K562 (cell line): Measurements from ENCODE around the gene SIT1. TPM values are rescaled to one million over a fixed set of nuclear protein-coding genes. Genes with fewer than 3 reads are reported as not detected.

Experiments used
- ATF7 ChIP-seq: fragments of 450-650 bp; IDR thresholded peaks from 2 replicates; pipeline ENCODE4 v1.7.1; 2014; ENCODE audit warnings: mild to moderate bottlenecking, moderate library complexity
- BRD4 ChIP-seq: fragments of 200-600 bp; sonication (generic); IDR thresholded peaks from 2 replicates; pipeline ENCODE4 v1.6.1; 2017; ENCODE audit warnings: inconsistent platforms
- CBFA2T2 ChIP-seq: fragments of 450-650 bp; conservative IDR thresholded peaks from 2 replicates; pipeline ENCODE4 v1.6.1; 2017; ENCODE audit warnings: mild to moderate bottlenecking
- CBFB ChIP-seq: sonication (generic); formaldehyde crosslinking; IDR thresholded peaks from 2 replicates; pipeline ENCODE4 v1.4.0; 2020; ENCODE audit warnings: mild to moderate bottlenecking, missing genetic modification reagents
- CBX2 ChIP-seq: fragments of 200-600 bp; sonication (generic); IDR thresholded peaks from one replicate; pipeline ENCODE4 v1.6.1; 2012; ENCODE audit warnings: mild to moderate bottlenecking, low read length, inconsistent platforms; ENCODE audit not compliant: insufficient read depth, poor library complexity, severe bottlenecking
- COPS2 ChIP-seq: fragments of 450-650 bp; conservative IDR thresholded peaks from 2 replicates; pipeline ENCODE4 v1.6.1; 2016; ENCODE audit warnings: mild to moderate bottlenecking, moderate library complexity
- CXXC5 ChIP-seq: fragments of 250-450 bp; sonication (Bioruptor Pico); IDR thresholded peaks from 2 replicates; pipeline ENCODE4 v1.8.0; 2022; ENCODE audit warnings: inconsistent platforms, mild to moderate bottlenecking, moderate library complexity
- ETS1 ChIP-seq: conservative IDR thresholded peaks from 2 replicates; pipeline ENCODE4 v1.6.1; 2011; ENCODE audit warnings: low read depth, mild to moderate bottlenecking, low read length; ENCODE audit not compliant: control insufficient read depth
- FOSL1 ChIP-seq: fragments of 200-800 bp; sonication (Bioruptor generic); conservative IDR thresholded peaks from 2 replicates; pipeline ENCODE4 v1.6.1; 2016; ENCODE audit warnings: missing genetic modification characterization, missing compliant biosample characterization
- FOXK2 ChIP-seq, 2 experiments: fragments of 450-650 bp; IDR thresholded peaks in 1 of 2; conservative IDR thresholded peaks in 1 of 2; 2 replicates each; pipeline ENCODE4 v1.6.1; 2016; ENCODE audit warnings: low read depth in 2 of 2, mild to moderate bottlenecking in 1 of 2
- HINFP ChIP-seq: fragments of 450-650 bp; conservative IDR thresholded peaks from 2 replicates; pipeline ENCODE4 v1.6.1; 2016; ENCODE audit warnings: missing genetic modification characterization, low read depth, mild to moderate bottlenecking, control low read depth, missing compliant biosample characterization
- HMGN3 ChIP-seq: IDR thresholded peaks from 2 replicates; pipeline ENCODE4 v1.6.1; 2011; ENCODE audit warnings: borderline replicate concordance, low read depth, mild to moderate bottlenecking, mixed read lengths, low read length; ENCODE audit not compliant: insufficient read length; ENCODE audit errors: extremely low read depth
- NR3C1 ChIP-seq: sonication (generic); formaldehyde crosslinking; IDR thresholded peaks from 2 replicates; pipeline ENCODE4 v1.8.1; 2022; ENCODE audit warnings: missing genetic modification reagents
- PHF21A ChIP-seq: fragments of 450-650 bp; IDR thresholded peaks from 2 replicates; pipeline ENCODE4 v1.6.1; 2017; ENCODE audit warnings: low read depth, borderline replicate concordance
- RUNX1 ChIP-seq: sonication (generic); IDR thresholded peaks from 2 replicates; pipeline ENCODE4 v1.6.1; 2016; ENCODE audit warnings: antibody characterized with exemption, low read depth
- TRIM24 ChIP-seq, 2 experiments: fragments of 450-650 bp; IDR thresholded peaks; 2 replicates each; pipeline ENCODE4 v1.6.1; 2016
- VEZF1 ChIP-seq: fragments of 200-800 bp; sonication (Bioruptor generic); IDR thresholded peaks from 2 replicates; pipeline ENCODE4 v1.6.1; 2017; ENCODE audit warnings: missing genetic modification characterization, missing compliant biosample characterization
- ZFP36 ChIP-seq: fragments of 150-350 bp; IDR thresholded peaks from 2 replicates; pipeline ENCODE4 v1.6.1; 2018; ENCODE audit warnings: low read length, low read depth; ENCODE audit not compliant: partially characterized antibody
- ZFX ChIP-seq: sonication (generic); formaldehyde crosslinking; IDR thresholded peaks from 2 replicates; pipeline ENCODE4 v1.8.0; 2022; ENCODE audit warnings: mild to moderate bottlenecking, missing genetic modification reagents, moderate library complexity
- ZNF316 ChIP-seq: fragments of 450-650 bp; IDR thresholded peaks from 2 replicates; pipeline ENCODE4 v1.6.1; 2016
- polyA plus RNA-seq, 8 experiments: library from polyadenylated mRNA; depleted of rRNA in 4 of 8; stranded (reverse) in 5 of 8; unstranded in 3 of 8; fragments of >200 nt; fragmentation: Nextera tagmentation in 2 of 8; fragmentation: Illumina TruSeq in 1 of 8; extraction: Ambion mirVana in 2 of 8; extraction: Trizol in 1 of 8; gene quantifications; 2 replicates each; pipeline versions ENCODE4 v1.2.1 to v1.2.3, GENCODE V29; 2011 to 2014; ENCODE audit warnings: inconsistent platforms in 1 of 8, missing spikeins in 1 of 8
- total RNA-seq, 7 experiments: library from RNA; depleted of rRNA in 6 of 7; stranded (reverse); fragments of >200 nt in 6 of 7; fragmentation: Illumina TruSeq in 2 of 7; extraction: Trizol in 2 of 7; gene quantifications; 2 replicates each; pipeline versions ENCODE4 v1.2.1 to v1.2.3, GENCODE V29; 2011 to 2021; ENCODE audit warnings: low replicate concordance in 1 of 7
- TF ChIP-seq, protein P1 (sequence below): fragments of 450-650 bp; IDR thresholded peaks from 2 replicates; pipeline ENCODE4 v1.7.1; 2018; ENCODE audit warnings: mild to moderate bottlenecking, low read depth; ENCODE audit not compliant: partially characterized antibody

Gene SIT1
- total and polyA plus RNA-seq, 9 of the 15 experiments (the other 6 are each of a cell fraction or from before 2014, with no cell fraction given) = not detected

DNA sequence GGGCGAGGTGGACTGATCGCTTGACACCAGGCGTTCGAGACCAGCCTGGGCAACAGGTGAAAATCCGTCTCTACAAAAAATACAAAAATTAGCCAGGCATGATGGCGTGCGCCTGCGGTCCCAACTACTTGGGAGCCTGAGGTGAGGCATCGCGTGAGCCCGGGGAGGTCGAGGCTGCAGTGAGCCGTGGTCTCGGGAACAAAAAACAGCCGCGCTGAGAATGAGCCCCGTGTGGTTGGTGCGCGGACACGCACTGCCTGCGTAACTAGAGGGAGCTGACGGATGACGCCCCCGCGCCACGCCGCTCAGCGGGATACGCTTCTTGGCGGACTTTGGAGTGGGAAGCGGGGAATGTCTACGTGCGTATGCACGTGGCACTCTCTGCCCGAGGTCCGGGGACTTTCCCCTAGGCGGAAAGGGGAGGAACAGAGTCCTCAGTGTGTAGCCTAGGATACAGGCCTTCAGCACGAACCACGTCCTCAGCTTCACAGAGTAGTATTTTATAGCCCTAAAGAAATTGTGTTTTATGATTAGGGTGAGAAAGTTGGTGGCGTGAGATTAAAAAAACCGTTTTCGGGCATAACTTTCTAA, 6.9 kb upstream of the SIT1 start, which contains the start of gene RMRP (continued):
- TF ChIP-seq HINFP (peak; percentile 86), RUNX1 (0 out of 2 replicates have a peak, but pooled peaks have one; percentile 32), CBFA2T2 (no peak), NR3C1 (CRISPR knock-in tag) (no peak), HMGN3 (peak; percentile 57), CBX2 (no peak), PHF21A (no peak), ZFX (CRISPR knock-in tag) (peak; percentile 31), ZNF316 (no peak), CXXC5 (CRISPR knock-in tag) (peak; percentile 99), ETS1 (0 out of 2 replicates have a peak, but pooled peaks have one; percentile 73), FOSL1 (peak; percentile 56; the same call in 1 of the 2 replicates), FOXK2 (conservative IDR thresholded peaks at IDR 0.05 in 1 of 2, IDR thresholded peaks at IDR 0.05 in 1 of 2; ENCODE audit: low read depth in 2 of 2) (peak; percentile 76 to 78), CBFB (CRISPR knock-in tag) (0 out of 2 replicates have a peak, but pooled peaks have one; percentile 72), ATF7 (peak; percentile 76), ZFP36 (peak; percentile 16), BRD4 (peak; percentile 33; the same call in 1 of the 2 replicates), TRIM24 (IDR thresholded peaks at IDR 0.05) (peak in 1 of 2 experiments; percentile 54; a peak in 2 of 4 replicates), COPS2 (no peak), VEZF1 (CRISPR knock-in tag) (peak; percentile 58)
- TF ChIP-seq, protein P1, sequence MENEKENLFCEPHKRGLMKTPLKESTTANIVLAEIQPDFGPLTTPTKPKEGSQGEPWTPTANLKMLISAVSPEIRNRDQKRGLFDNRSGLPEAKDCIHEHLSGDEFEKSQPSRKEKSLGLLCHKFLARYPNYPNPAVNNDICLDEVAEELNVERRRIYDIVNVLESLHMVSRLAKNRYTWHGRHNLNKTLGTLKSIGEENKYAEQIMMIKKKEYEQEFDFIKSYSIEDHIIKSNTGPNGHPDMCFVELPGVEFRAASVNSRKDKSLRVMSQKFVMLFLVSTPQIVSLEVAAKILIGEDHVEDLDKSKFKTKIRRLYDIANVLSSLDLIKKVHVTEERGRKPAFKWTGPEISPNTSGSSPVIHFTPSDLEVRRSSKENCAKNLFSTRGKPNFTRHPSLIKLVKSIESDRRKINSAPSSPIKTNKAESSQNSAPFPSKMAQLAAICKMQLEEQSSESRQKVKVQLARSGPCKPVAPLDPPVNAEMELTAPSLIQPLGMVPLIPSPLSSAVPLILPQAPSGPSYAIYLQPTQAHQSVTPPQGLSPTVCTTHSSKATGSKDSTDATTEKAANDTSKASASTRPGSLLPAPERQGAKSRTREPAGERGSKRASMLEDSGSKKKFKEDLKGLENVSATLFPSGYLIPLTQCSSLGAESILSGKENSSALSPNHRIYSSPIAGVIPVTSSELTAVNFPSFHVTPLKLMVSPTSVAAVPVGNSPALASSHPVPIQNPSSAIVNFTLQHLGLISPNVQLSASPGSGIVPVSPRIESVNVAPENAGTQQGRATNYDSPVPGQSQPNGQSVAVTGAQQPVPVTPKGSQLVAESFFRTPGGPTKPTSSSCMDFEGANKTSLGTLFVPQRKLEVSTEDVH = no peak
